ENCODE data around the gene SAAL1. TPM values are rescaled to one million over a fixed set of nuclear protein-coding genes. Genes with fewer than 3 reads are reported as not detected.

SAAL1 gene
- total RNA-seq, 2 experiments from 2014 or later = 21.3 to 24.5 TPM

- peaks cover 24% of the 10 kb centered on the region for H3K36me3 Mint-ChIP-seq (ENCODE audit: low read depth)
- DNase-seq (no peak), ATAC-seq (ENCODE audit: poor library complexity) (no peak)
- ChIA-PET POLR2A (interaction anchor here (1.2 to 1.8 kb wide), 5 partner anchors 9 to 420 kb away, joined by 5 to 12 read pairs (median 8); partner anchors contain the start of genes SERGEF and TSG101), CTCF (interaction anchor here (0.5 to 4.6 kb wide), 11 partner anchors 9 to 717 kb away, joined by 3 to 37 read pairs (median 4); partner anchors contain the start of gene SERGEF)
- Histone ChIP-seq H3K27me3 (ENCODE audit: control insufficient read depth in 1 of 2, insufficient read depth in 2 of 2, low read length in 2 of 2) (no peaks in the 10 kb centered on the region), H3K36me3 (ENCODE audit: insufficient read depth, low read length) (peaks cover 8% of the 10 kb centered on the region), H3K9me3 (ENCODE audit: control insufficient read depth in 1 of 2, insufficient read depth in 1 of 2, low read length in 2 of 2) (no peaks in the 10 kb centered on the region), H3K27ac (ENCODE audit: low read depth in 1 of 2, low read length in 2 of 2) (no peak overlapping the region), H3K4me3 (ENCODE audit: low read length) (no peak overlapping the region), H3K4me1 (ENCODE audit: insufficient read depth, low read length) (peaks cover 17% of the 10 kb centered on the region)
- peak overlapping the region; percentile 81 for H3K27ac Mint-ChIP-seq
- H3K9me3 Mint-ChIP-seq = no peaks in the 10 kb centered on the region
- H3K4me1 Mint-ChIP-seq (ENCODE audit: low read depth) = peaks cover 46% of the 10 kb centered on the region
- intact Hi-C loops (cut with DNase I, micrococcal nuclease) = loop anchor here (1.0 to 10.0 kb wide), 6 partner anchors 96 to 902 kb away; partner anchors contain the start of genes GTF2H1 (in 1 of the 2), HPS5 (in 1 of the 2) and PIK3C2A (in 1 of the 2)
- TF ChIP-seq CTCF (IDR thresholded peaks at IDR 0.05) = no peak
- H3K4me3 Mint-ChIP-seq = peak overlapping the region; percentile 98
- peaks cover 15% of the 10 kb centered on the region for H3K27me3 Mint-ChIP-seq
Measured at GRCh38 chr11:18106688-18107087, 806 bp upstream of the SAAL1 start.

GRCh38 chr11:18105086-18105801, 638 bp downstream of the SAAL1 start:
- Mint-ChIP-seq H3K36me3 (ENCODE audit: low read depth) (peaks cover 38% of the 10 kb centered on the region), H3K9me3 (no peaks in the 10 kb centered on the region), H3K27me3 (peaks cover 5% of the 10 kb centered on the region), H3K27ac (peak overlapping the region; percentile 81), H3K4me1 (ENCODE audit: low read depth) (peaks cover 54% of the 10 kb centered on the region), H3K4me3 (peak overlapping the region; percentile 98)
- Histone ChIP-seq H3K4me3 (ENCODE audit: low read length) (peak overlapping the region; percentile 98), H3K9me3 (ENCODE audit: control insufficient read depth in 1 of 2, insufficient read depth in 1 of 2, low read length in 2 of 2) (no peaks in the 10 kb centered on the region), H3K27me3 (ENCODE audit: control insufficient read depth in 1 of 2, insufficient read depth in 2 of 2, low read length in 2 of 2) (no peaks in the 10 kb centered on the region), H3K36me3 (ENCODE audit: insufficient read depth, low read length) (peaks cover 17% of the 10 kb centered on the region), H3K4me1 (ENCODE audit: insufficient read depth, low read length) (peaks cover 17% of the 10 kb centered on the region), H3K27ac (ENCODE audit: low read depth in 1 of 2, low read length in 2 of 2) (peak overlapping the region; percentile 32 to 43)
- POLR2A ChIA-PET = interaction anchor here (1.0 to 1.8 kb wide), 6 partner anchors 89 to 422 kb away, joined by 3 to 12 read pairs (median 6); partner anchors contain the start of genes SERGEF and TSG101
- ATAC-seq (ENCODE audit: poor library complexity) = no peak
- intact Hi-C loops (cut with DNase I, micrococcal nuclease) = loop anchor here in 1 of 2 experiments (5.0 to 10.0 kb wide), 3 partner anchors 217 to 900 kb away; partner anchors contain the start of genes GTF2H1, HPS5 and PIK3C2A
- CTCF ChIA-PET = interaction anchor here (0.6 to 4.6 kb wide), 17 partner anchors 10 to 1029 kb away, joined by 3 to 37 read pairs (median 3); partner anchors contain the start of genes SERGEF and SPTY2D1
- DNase-seq = no peak
- TF ChIP-seq CTCF (IDR thresholded peaks at IDR 0.05) = no peak

GRCh38 chr11:18100926-18101656, 4.8 kb downstream of the SAAL1 start:
- H3K27ac Mint-ChIP-seq = no peak overlapping the region
- H3K36me3 Mint-ChIP-seq (ENCODE audit: low read depth) = peaks cover 64% of the 10 kb centered on the region
- Histone ChIP-seq H3K27me3 (ENCODE audit: control insufficient read depth in 1 of 2, insufficient read depth in 2 of 2, low read length in 2 of 2) (no peaks in the 10 kb centered on the region), H3K4me3 (ENCODE audit: low read length) (no peak overlapping the region), H3K9me3 (ENCODE audit: control insufficient read depth in 1 of 2, insufficient read depth in 1 of 2, low read length in 2 of 2) (no peaks in the 10 kb centered on the region), H3K36me3 (ENCODE audit: insufficient read depth, low read length) (peaks cover 20% of the 10 kb centered on the region), H3K27ac (ENCODE audit: low read depth in 1 of 2, low read length in 2 of 2) (no peak overlapping the region), H3K4me1 (ENCODE audit: insufficient read depth, low read length) (peaks cover 12% of the 10 kb centered on the region)
- no peak overlapping the region for H3K4me3 Mint-ChIP-seq
- ChIA-PET POLR2A (no interaction called here), CTCF (interaction anchor here (1.5 kb wide), 1 partner anchor 14 kb away, joined by 4 read pairs; no protein-coding TSS in a partner anchor)
- TF ChIP-seq CTCF (IDR thresholded peaks at IDR 0.05) = no peak
- ATAC-seq (ENCODE audit: poor library complexity) = no peak
- peaks cover 54% of the 10 kb centered on the region for H3K4me1 Mint-ChIP-seq (ENCODE audit: low read depth)
- no peaks in the 10 kb centered on the region for H3K9me3 Mint-ChIP-seq
- DNase-seq = peak in 2 of 14 experiments; percentile 10 to 46
- H3K27me3 Mint-ChIP-seq = no peaks in the 10 kb centered on the region
- intact Hi-C loops (cut with DNase I, micrococcal nuclease) = loop anchor here in 1 of 2 experiments (5.0 to 10.0 kb wide), 2 partner anchors 426 to 896 kb away; partner anchors contain the start of genes PIK3C2A and TSG101

All from CD4-positive, alpha-beta T cell (primary cell).